ENCODE measurements around the gene ARHGEF7.

DNA sequence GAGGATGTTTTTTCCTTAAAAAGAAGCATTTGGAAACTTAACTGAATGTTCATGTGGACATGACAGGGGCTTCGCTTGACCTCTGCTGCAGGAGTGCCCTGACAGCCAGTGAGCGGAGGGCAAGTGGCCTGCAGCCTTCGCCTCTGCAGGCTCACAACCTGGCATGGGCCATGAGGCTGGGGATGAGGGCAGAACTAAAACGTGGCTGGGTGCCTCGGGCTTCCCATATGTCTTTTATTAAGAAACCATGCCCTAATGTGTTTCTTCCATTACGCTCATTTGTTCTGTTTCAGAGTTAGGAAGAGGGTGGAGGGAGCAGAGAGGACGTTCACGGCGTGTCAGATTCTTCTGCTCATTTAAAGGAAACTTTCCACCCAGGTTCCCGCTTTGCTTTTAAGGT is 2.9 kb downstream of the ARHGEF7 start:
- TF ChIP-seq, protein P1, sequence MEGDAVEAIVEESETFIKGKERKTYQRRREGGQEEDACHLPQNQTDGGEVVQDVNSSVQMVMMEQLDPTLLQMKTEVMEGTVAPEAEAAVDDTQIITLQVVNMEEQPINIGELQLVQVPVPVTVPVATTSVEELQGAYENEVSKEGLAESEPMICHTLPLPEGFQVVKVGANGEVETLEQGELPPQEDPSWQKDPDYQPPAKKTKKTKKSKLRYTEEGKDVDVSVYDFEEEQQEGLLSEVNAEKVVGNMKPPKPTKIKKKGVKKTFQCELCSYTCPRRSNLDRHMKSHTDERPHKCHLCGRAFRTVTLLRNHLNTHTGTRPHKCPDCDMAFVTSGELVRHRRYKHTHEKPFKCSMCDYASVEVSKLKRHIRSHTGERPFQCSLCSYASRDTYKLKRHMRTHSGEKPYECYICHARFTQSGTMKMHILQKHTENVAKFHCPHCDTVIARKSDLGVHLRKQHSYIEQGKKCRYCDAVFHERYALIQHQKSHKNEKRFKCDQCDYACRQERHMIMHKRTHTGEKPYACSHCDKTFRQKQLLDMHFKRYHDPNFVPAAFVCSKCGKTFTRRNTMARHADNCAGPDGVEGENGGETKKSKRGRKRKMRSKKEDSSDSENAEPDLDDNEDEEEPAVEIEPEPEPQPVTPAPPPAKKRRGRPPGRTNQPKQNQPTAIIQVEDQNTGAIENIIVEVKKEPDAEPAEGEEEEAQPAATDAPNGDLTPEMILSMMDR (IDR thresholded peaks at IDR 0.05; ENCODE audit: insufficient read depth, low read length, poor library complexity, severe bottlenecking) = no peak
- TF ChIP-seq EZH2phosphoT487 (conservative IDR thresholded peaks at IDR 0.05; ENCODE audit: low read length) = no peak

All from SU-DHL-6 (cell line).